ENCODE results near the gene GATAD2A.

- TF ChIP-seq REST (IDR thresholded peaks at IDR 0.05; ENCODE audit: insufficient read depth in 1 of 2, low read depth in 2 of 2, low read length in 1 of 2), result no peak
- no peak for TF ChIP-seq TCF7L2 (IDR thresholded peaks at IDR 0.05; ENCODE audit: low read depth, low read length)
Measured at GRCh38 chr19:19432732-19433131, 27.3 kb downstream of the GATAD2A start.

All from Panc1 (cell line).